ENCODE measurements around the gene SAMD4A. TPM values are rescaled to one million over a fixed set of nuclear protein-coding genes. Genes with fewer than 3 reads are reported as not detected.

SAMD4A gene
- total RNA-seq, 2 donors from 2014 or later: 11.2 to 15.3 TPM

GRCh38 chr14:54687750-54688119 lies 120.8 kb downstream of the SAMD4A start:
- intact Hi-C loops (cut with DNase I): no loop called here
- no peak overlapping the region for H3K27ac ChIP-seq
- DNase-seq (no peak), ATAC-seq (no peak)
- no peak overlapping the region for H3K4me3 ChIP-seq
- no peak for TF ChIP-seq POLR2A (IDR thresholded peaks at IDR 0.05)
- TF ChIP-seq CTCF (IDR thresholded peaks at IDR 0.05): no peak
- no peaks in the 10 kb centered on the region for H3K9me3 ChIP-seq
- no peaks in the 10 kb centered on the region for H3K27me3 ChIP-seq
- H3K4me1 ChIP-seq: peaks cover 13% of the 10 kb centered on the region
- 46 to 52% methylated on average over 2 of the region's 2 CpGs for WGBS, 2 donors
- no peaks in the 10 kb centered on the region for H3K36me3 ChIP-seq (replicated peaks in 1 of 2; ENCODE audit: insufficient read depth in 1 of 2, low read depth in 2 of 2)

GRCh38 chr14:54688229-54688628 lies 121.3 kb downstream of the SAMD4A start:
- WGBS, 2 donors: 82 to 83% methylated on average over 10 of the region's 10 CpGs
- H3K36me3 ChIP-seq (replicated peaks in 1 of 2; ENCODE audit: insufficient read depth in 1 of 2, low read depth in 2 of 2): no peaks in the 10 kb centered on the region
- no peaks in the 10 kb centered on the region for H3K9me3 ChIP-seq
- H3K27me3 ChIP-seq: no peaks in the 10 kb centered on the region
- no peak overlapping the region for H3K27ac ChIP-seq
- ATAC-seq (no peak), DNase-seq (no peak)
- TF ChIP-seq CTCF (IDR thresholded peaks at IDR 0.05) (no peak), POLR2A (IDR thresholded peaks at IDR 0.05) (no peak)
- intact Hi-C loops (cut with DNase I): no loop called here
- H3K4me3 ChIP-seq: no peak overlapping the region
- H3K4me1 ChIP-seq: peaks cover 13% of the 10 kb centered on the region

GRCh38 chr14:54689928-54690327 lies 123.0 kb downstream of the SAMD4A start:
- Histone ChIP-seq H3K27me3 (no peaks in the 10 kb centered on the region), H3K9me3 (no peaks in the 10 kb centered on the region), H3K4me3 (no peak overlapping the region), H3K36me3 (replicated peaks in 1 of 2; ENCODE audit: insufficient read depth in 1 of 2, low read depth in 2 of 2) (no peaks in the 10 kb centered on the region), H3K4me1 (peaks cover 13% of the 10 kb centered on the region), H3K27ac (no peak overlapping the region)
- TF ChIP-seq POLR2A (IDR thresholded peaks at IDR 0.05) (no peak), CTCF (IDR thresholded peaks at IDR 0.05) (no peak)
- ATAC-seq: no peak
- WGBS, 2 donors: 100% methylated on average over 1 of the region's 1 CpG
- intact Hi-C loops (cut with DNase I): no loop called here
- DNase-seq: no peak

- TF ChIP-seq CTCF (IDR thresholded peaks at IDR 0.05) (no peak), POLR2A (IDR thresholded peaks at IDR 0.05) (no peak)
- H3K36me3 ChIP-seq (replicated peaks in 1 of 2; ENCODE audit: insufficient read depth in 1 of 2, low read depth in 2 of 2): no peaks in the 10 kb centered on the region
- H3K4me1 ChIP-seq: peaks cover 13% of the 10 kb centered on the region
- no peaks in the 10 kb centered on the region for H3K9me3 ChIP-seq
- no peak for ATAC-seq
- H3K27ac ChIP-seq: no peak overlapping the region
- 89 to 100% methylated on average over 2 of the region's 2 CpGs for WGBS, 2 donors
- H3K4me3 ChIP-seq: no peak overlapping the region
- no peak for DNase-seq
- H3K27me3 ChIP-seq: no peaks in the 10 kb centered on the region
- intact Hi-C loops (cut with DNase I): no loop called here
Measured at GRCh38 chr14:54690887-54691286, 124.0 kb downstream of the SAMD4A start.

GRCh38 chr14:54691525-54692283 lies 124.8 kb downstream of the SAMD4A start:
- ATAC-seq (peak; percentile 83), DNase-seq (peak; percentile 74 to 86 (median 80))
- no peaks in the 10 kb centered on the region for H3K9me3 ChIP-seq
- no peaks in the 10 kb centered on the region for H3K27me3 ChIP-seq
- no peaks in the 10 kb centered on the region for H3K36me3 ChIP-seq (replicated peaks in 1 of 2; ENCODE audit: insufficient read depth in 1 of 2, low read depth in 2 of 2)
- H3K27ac ChIP-seq: no peak overlapping the region
- no peak for TF ChIP-seq POLR2A (IDR thresholded peaks at IDR 0.05)
- peak; percentile 72 to 90 (median 81) for TF ChIP-seq CTCF (IDR thresholded peaks at IDR 0.05)
- H3K4me1 ChIP-seq: peaks cover 9% of the 10 kb centered on the region
- WGBS, 2 donors: 40 to 41% methylated on average over 5 of the region's 5 CpGs
- no peak overlapping the region for H3K4me3 ChIP-seq
- intact Hi-C loops (cut with DNase I): no loop called here
